K562 (cell line): Measurements from ENCODE around the gene SLC19A1. TPM values are rescaled to one million over a fixed set of nuclear protein-coding genes. Genes with fewer than 3 reads are reported as not detected.

Source experiments
- BRF1 ChIP-seq: IDR thresholded peaks from 3 replicates; pipeline ENCODE4 v1.6.1; 2011; ENCODE audit warnings: borderline replicate concordance, mild to moderate bottlenecking; ENCODE audit not compliant: insufficient read length; ENCODE audit errors: extremely low read depth
- HNRNPK ChIP-seq: fragments of 200-400 bp; formaldehyde crosslinking; IDR thresholded peaks from one replicate; pipeline ENCODE4 v1.6.1; 2018; ENCODE audit warnings: mild to moderate bottlenecking, low read depth, low read length; ENCODE audit not compliant: poor library complexity, severe bottlenecking
- L3MBTL2 ChIP-seq: fragments of 450-650 bp; IDR thresholded peaks from 2 replicates; pipeline ENCODE4 v1.6.1; 2016; ENCODE audit warnings: mild to moderate bottlenecking, moderate library complexity
- SREBF2 ChIP-seq: sonication (generic); formaldehyde crosslinking; IDR thresholded peaks from 2 replicates; pipeline ENCODE4 v1.4.0; 2020; ENCODE audit warnings: mild to moderate bottlenecking, missing genetic modification reagents
- YY1 ChIP-seq, 3 experiments: IDR thresholded peaks; 2 replicates each; pipeline ENCODE4 v1.6.1; 2011; ENCODE audit warnings: low read length in 2 of 3, mild to moderate bottlenecking in 2 of 3, moderate library complexity in 2 of 3, borderline replicate concordance in 1 of 3, control low read depth in 1 of 3, low read depth in 1 of 3; ENCODE audit not compliant: insufficient read depth in 3 of 3, insufficient replicate concordance in 2 of 3, control insufficient read depth in 1 of 3, insufficient read length in 1 of 3; ENCODE audit errors: extremely low read depth in 1 of 3
- ZNF644 ChIP-seq: fragments of 200-800 bp; sonication (Bioruptor generic); IDR thresholded peaks from 2 replicates; pipeline ENCODE4 v1.6.1; 2016; ENCODE audit warnings: low read depth, missing genetic modification characterization, missing compliant biosample characterization
- ZNF668 ChIP-seq: fragments of 250-450 bp; sonication (Bioruptor Pico); IDR thresholded peaks from 2 replicates; pipeline ENCODE4 v1.8.0; 2022; ENCODE audit warnings: mild to moderate bottlenecking, inconsistent platforms
- polyA plus RNA-seq, 8 experiments: library from polyadenylated mRNA; depleted of rRNA in 4 of 8; stranded (reverse) in 5 of 8; unstranded in 3 of 8; fragments of >200 nt; fragmentation: Nextera tagmentation in 2 of 8; fragmentation: Illumina TruSeq in 1 of 8; extraction: Ambion mirVana in 2 of 8; extraction: Trizol in 1 of 8; gene quantifications; 2 replicates each; pipeline versions ENCODE4 v1.2.1 to v1.2.3, GENCODE V29; 2011 to 2014; ENCODE audit warnings: inconsistent platforms in 1 of 8, missing spikeins in 1 of 8
- total RNA-seq, 7 experiments: library from RNA; depleted of rRNA in 6 of 7; stranded (reverse); fragments of >200 nt in 6 of 7; fragmentation: Illumina TruSeq in 2 of 7; extraction: Trizol in 2 of 7; gene quantifications; 2 replicates each; pipeline versions ENCODE4 v1.2.1 to v1.2.3, GENCODE V29; 2011 to 2021; ENCODE audit warnings: low replicate concordance in 1 of 7
- TF ChIP-seq, protein P1 (sequence below): fragments of 250-450 bp; sonication (Bioruptor Pico); IDR thresholded peaks from 2 replicates; pipeline ENCODE4 v1.8.0; 2022; ENCODE audit warnings: inconsistent platforms, mild to moderate bottlenecking, moderate library complexity, borderline replicate concordance
- TF ChIP-seq, protein P2 (sequence below), 2 experiments: IDR thresholded peaks; 2 replicates each; pipeline ENCODE4 v1.6.1; 2011; ENCODE audit warnings: borderline replicate concordance in 1 of 2, control low read depth in 1 of 2, low read depth in 1 of 2, low read length in 1 of 2, mild to moderate bottlenecking in 1 of 2, mixed read lengths in 1 of 2, moderate library complexity in 1 of 2; ENCODE audit not compliant: insufficient read depth in 1 of 2, insufficient read length in 1 of 2, poor library complexity in 1 of 2, severe bottlenecking in 1 of 2; ENCODE audit errors: extremely low read depth in 1 of 2
- TF ChIP-seq, protein P3 (sequence below): fragments of 450-650 bp; IDR thresholded peaks from 2 replicates; pipeline ENCODE4 v1.6.1; 2017; ENCODE audit warnings: antibody characterized with exemption, mild to moderate bottlenecking
- TF ChIP-seq, protein P4 (sequence below): sonication (generic); IDR thresholded peaks from 2 replicates; pipeline ENCODE4 v1.6.1; 2016
- TF ChIP-seq, protein P5 (sequence below): sonication (generic); formaldehyde crosslinking; IDR thresholded peaks from 2 replicates; pipeline ENCODE4 v1.8.0; 2022; ENCODE audit warnings: mild to moderate bottlenecking, low read depth, missing genetic modification reagents
- TF ChIP-seq, protein P6 (sequence below): fragments of 450-650 bp; IDR thresholded peaks from 2 replicates; pipeline ENCODE4 v1.6.1; 2016; ENCODE audit warnings: mild to moderate bottlenecking

Gene SLC19A1
- total and polyA plus RNA-seq, 9 of the 15 experiments (the other 6 are each of a cell fraction or from before 2014, with no cell fraction given) = 0.65 to 88.7 (median 12.0) TPM

DNA sequence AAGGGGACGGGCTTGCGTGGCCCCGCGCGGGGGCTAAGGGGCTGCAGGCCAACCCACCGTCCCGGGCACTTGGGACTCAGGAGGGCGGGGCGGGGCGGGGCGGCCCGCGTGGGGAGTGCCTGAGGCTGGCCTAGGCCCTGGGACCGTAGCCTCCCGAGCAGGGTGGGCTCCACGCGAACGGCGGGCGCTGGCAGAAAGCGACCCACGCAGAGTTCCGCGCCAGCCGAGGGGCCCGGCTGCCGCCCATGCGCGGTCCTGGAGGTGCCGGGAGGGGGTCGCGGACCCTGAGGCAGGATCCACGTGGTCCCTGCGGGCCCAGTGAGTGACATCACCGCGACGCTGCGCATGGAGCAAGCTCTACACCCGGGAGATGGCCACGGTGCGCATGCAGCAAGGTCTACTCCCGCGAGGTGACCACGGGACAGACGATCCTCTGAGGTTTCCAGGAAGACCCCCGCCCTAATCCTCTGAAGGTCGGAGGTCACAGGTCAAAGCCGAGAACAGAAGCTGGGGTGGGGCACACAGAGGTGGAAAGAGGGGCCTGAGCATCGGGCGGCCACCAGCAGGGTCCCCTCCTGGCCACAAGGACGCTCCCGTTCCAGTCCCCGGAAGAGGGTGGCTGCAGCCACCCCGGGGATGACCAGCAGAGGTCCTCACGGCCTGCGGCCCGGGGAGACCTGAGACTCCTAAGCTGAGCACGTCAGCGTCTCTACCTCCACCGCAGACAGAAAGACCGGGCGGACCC lies 13.5 kb upstream of the SLC19A1 start (continued):
- TF ChIP-seq, protein P1, sequence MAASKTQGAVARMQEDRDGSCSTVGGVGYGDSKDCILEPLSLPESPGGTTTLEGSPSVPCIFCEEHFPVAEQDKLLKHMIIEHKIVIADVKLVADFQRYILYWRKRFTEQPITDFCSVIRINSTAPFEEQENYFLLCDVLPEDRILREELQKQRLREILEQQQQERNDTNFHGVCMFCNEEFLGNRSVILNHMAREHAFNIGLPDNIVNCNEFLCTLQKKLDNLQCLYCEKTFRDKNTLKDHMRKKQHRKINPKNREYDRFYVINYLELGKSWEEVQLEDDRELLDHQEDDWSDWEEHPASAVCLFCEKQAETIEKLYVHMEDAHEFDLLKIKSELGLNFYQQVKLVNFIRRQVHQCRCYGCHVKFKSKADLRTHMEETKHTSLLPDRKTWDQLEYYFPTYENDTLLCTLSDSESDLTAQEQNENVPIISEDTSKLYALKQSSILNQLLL (CRISPR knock-in tag) = no peak
- TF ChIP-seq, protein P2, sequence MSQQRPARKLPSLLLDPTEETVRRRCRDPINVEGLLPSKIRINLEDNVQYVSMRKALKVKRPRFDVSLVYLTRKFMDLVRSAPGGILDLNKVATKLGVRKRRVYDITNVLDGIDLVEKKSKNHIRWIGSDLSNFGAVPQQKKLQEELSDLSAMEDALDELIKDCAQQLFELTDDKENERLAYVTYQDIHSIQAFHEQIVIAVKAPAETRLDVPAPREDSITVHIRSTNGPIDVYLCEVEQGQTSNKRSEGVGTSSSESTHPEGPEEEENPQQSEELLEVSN (IDR thresholded peaks at IDR 0.05; ENCODE audit: borderline replicate concordance in 1 of 2, extremely low read depth in 1 of 2, insufficient read depth in 1 of 2, insufficient read length in 1 of 2, low read depth in 1 of 2, low read length in 1 of 2, poor library complexity in 1 of 2, severe bottlenecking in 1 of 2) = peak; percentile 79 to 87
- no peak for TF ChIP-seq SREBF2
- TF ChIP-seq L3MBTL2 = peak; percentile 96
- TF ChIP-seq, protein P3, sequence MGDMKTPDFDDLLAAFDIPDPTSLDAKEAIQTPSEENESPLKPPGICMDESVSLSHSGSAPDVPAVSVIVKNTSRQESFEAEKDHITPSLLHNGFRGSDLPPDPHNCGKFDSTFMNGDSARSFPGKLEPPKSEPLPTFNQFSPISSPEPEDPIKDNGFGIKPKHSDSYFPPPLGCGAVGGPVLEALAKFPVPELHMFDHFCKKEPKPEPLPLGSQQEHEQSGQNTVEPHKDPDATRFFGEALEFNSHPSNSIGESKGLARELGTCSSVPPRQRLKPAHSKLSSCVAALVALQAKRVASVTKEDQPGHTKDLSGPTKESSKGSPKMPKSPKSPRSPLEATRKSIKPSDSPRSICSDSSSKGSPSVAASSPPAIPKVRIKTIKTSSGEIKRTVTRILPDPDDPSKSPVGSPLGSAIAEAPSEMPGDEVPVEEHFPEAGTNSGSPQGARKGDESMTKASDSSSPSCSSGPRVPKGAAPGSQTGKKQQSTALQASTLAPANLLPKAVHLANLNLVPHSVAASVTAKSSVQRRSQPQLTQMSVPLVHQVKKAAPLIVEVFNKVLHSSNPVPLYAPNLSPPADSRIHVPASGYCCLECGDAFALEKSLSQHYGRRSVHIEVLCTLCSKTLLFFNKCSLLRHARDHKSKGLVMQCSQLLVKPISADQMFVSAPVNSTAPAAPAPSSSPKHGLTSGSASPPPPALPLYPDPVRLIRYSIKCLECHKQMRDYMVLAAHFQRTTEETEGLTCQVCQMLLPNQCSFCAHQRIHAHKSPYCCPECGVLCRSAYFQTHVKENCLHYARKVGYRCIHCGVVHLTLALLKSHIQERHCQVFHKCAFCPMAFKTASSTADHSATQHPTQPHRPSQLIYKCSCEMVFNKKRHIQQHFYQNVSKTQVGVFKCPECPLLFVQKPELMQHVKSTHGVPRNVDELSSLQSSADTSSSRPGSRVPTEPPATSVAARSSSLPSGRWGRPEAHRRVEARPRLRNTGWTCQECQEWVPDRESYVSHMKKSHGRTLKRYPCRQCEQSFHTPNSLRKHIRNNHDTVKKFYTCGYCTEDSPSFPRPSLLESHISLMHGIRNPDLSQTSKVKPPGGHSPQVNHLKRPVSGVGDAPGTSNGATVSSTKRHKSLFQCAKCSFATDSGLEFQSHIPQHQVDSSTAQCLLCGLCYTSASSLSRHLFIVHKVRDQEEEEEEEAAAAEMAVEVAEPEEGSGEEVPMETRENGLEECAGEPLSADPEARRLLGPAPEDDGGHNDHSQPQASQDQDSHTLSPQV = no peak; the same call in 1 of the 2 replicates
- peak in 2 of 3 experiments; percentile 17 to 32 for TF ChIP-seq YY1 (IDR thresholded peaks at IDR 0.05; ENCODE audit: borderline replicate concordance in 1 of 3, control insufficient read depth in 1 of 3, extremely low read depth in 1 of 3, insufficient read depth in 3 of 3, insufficient read length in 1 of 3, insufficient replicate concordance in 2 of 3, low read depth in 1 of 3, low read length in 2 of 3)
- TF ChIP-seq, protein P4, sequence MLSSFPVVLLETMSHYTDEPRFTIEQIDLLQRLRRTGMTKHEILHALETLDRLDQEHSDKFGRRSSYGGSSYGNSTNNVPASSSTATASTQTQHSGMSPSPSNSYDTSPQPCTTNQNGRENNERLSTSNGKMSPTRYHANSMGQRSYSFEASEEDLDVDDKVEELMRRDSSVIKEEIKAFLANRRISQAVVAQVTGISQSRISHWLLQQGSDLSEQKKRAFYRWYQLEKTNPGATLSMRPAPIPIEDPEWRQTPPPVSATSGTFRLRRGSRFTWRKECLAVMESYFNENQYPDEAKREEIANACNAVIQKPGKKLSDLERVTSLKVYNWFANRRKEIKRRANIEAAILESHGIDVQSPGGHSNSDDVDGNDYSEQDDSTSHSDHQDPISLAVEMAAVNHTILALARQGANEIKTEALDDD = no peak
- TF ChIP-seq ZNF668 (CRISPR knock-in tag) = no peak
- TF ChIP-seq, protein P5, sequence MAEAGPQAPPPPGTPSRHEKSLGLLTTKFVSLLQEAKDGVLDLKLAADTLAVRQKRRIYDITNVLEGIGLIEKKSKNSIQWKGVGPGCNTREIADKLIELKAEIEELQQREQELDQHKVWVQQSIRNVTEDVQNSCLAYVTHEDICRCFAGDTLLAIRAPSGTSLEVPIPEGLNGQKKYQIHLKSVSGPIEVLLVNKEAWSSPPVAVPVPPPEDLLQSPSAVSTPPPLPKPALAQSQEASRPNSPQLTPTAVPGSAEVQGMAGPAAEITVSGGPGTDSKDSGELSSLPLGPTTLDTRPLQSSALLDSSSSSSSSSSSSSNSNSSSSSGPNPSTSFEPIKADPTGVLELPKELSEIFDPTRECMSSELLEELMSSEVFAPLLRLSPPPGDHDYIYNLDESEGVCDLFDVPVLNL (CRISPR knock-in tag) = no peak
- no peak for TF ChIP-seq BRF1
- TF ChIP-seq, protein P6, sequence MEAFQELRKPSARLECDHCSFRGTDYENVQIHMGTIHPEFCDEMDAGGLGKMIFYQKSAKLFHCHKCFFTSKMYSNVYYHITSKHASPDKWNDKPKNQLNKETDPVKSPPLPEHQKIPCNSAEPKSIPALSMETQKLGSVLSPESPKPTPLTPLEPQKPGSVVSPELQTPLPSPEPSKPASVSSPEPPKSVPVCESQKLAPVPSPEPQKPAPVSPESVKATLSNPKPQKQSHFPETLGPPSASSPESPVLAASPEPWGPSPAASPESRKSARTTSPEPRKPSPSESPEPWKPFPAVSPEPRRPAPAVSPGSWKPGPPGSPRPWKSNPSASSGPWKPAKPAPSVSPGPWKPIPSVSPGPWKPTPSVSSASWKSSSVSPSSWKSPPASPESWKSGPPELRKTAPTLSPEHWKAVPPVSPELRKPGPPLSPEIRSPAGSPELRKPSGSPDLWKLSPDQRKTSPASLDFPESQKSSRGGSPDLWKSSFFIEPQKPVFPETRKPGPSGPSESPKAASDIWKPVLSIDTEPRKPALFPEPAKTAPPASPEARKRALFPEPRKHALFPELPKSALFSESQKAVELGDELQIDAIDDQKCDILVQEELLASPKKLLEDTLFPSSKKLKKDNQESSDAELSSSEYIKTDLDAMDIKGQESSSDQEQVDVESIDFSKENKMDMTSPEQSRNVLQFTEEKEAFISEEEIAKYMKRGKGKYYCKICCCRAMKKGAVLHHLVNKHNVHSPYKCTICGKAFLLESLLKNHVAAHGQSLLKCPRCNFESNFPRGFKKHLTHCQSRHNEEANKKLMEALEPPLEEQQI = no peak
- no peak for TF ChIP-seq ZNF644 (tag)
- peak; percentile 72 for TF ChIP-seq HNRNPK
